Vagina (tissue), 2 donors: ENCODE data around the gene LZIC.

Experiments used
- POLR2A ChIP-seq, 2 donors: fragments of 450-650 bp; IDR thresholded peaks; one replicate each; pipeline ENCODE4 v1.6.1; 2017; ENCODE audit warnings: antibody characterized with exemption in 2 of 2, mild to moderate bottlenecking in 2 of 2, moderate library complexity in 2 of 2
- POLR2AphosphoS5 ChIP-seq, 2 donors: sonication (generic); formaldehyde crosslinking; IDR thresholded peaks; one replicate each; pipeline ENCODE4 v1.9.0; 2017; ENCODE audit warnings: antibody characterized with exemption in 2 of 2, mild to moderate bottlenecking in 2 of 2, low read depth in 1 of 2; ENCODE audit not compliant: insufficient read depth in 1 of 2
- TF ChIP-seq, protein P1 (sequence below), 3 experiments: fragments of 450-650 bp in 2 of 3; fragments of 200-600 bp in 1 of 3; sonication (generic) in 1 of 3; IDR thresholded peaks; one replicate each; pipeline ENCODE4 v1.5.1; 2017 to 2019; ENCODE audit warnings: antibody characterized with exemption in 3 of 3, mild to moderate bottlenecking in 2 of 3, moderate library complexity in 2 of 3

DNA sequence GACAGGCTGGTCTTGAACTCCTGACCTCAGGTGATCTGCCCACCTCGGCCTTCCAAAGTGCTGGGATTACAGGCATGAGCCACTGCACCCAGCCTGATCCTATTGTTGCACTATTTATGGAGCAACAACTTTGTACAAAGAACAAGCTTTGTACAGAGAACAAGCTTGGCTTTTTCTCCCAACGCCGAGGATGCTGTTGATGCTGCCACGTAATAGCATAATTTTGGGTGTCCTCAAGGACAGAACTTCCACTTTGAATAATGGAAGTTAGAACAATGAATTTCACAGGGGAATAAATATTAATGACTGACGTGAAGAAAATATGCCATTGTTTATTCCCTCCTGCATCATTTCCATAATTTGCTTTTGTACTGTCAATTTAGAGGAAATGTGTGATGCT, 41.1 kb upstream of the LZIC start:
- TF ChIP-seq, protein P1, sequence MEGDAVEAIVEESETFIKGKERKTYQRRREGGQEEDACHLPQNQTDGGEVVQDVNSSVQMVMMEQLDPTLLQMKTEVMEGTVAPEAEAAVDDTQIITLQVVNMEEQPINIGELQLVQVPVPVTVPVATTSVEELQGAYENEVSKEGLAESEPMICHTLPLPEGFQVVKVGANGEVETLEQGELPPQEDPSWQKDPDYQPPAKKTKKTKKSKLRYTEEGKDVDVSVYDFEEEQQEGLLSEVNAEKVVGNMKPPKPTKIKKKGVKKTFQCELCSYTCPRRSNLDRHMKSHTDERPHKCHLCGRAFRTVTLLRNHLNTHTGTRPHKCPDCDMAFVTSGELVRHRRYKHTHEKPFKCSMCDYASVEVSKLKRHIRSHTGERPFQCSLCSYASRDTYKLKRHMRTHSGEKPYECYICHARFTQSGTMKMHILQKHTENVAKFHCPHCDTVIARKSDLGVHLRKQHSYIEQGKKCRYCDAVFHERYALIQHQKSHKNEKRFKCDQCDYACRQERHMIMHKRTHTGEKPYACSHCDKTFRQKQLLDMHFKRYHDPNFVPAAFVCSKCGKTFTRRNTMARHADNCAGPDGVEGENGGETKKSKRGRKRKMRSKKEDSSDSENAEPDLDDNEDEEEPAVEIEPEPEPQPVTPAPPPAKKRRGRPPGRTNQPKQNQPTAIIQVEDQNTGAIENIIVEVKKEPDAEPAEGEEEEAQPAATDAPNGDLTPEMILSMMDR (IDR thresholded peaks at IDR 0.05) = no peak
- TF ChIP-seq POLR2A (IDR thresholded peaks at IDR 0.05) (no peak), POLR2AphosphoS5 (IDR thresholded peaks at IDR 0.05; ENCODE audit: insufficient read depth in 1 of 2, low read depth in 1 of 2) (no peak)
